Kasumi-1 (cell line): ENCODE results near the gene VEZF1.
"Not testable (repeated sequence)": the region's sequence is repeated elsewhere in the genome, so short reads cannot be mapped to it uniquely, and the experiment has no call there.

Experiments
- DNase-seq, 2 experiments: peaks; one replicate each; lab custom pipeline; 2025; lab: John Stamatoyannopoulos, UW

The VEZF1 gene

DNA sequence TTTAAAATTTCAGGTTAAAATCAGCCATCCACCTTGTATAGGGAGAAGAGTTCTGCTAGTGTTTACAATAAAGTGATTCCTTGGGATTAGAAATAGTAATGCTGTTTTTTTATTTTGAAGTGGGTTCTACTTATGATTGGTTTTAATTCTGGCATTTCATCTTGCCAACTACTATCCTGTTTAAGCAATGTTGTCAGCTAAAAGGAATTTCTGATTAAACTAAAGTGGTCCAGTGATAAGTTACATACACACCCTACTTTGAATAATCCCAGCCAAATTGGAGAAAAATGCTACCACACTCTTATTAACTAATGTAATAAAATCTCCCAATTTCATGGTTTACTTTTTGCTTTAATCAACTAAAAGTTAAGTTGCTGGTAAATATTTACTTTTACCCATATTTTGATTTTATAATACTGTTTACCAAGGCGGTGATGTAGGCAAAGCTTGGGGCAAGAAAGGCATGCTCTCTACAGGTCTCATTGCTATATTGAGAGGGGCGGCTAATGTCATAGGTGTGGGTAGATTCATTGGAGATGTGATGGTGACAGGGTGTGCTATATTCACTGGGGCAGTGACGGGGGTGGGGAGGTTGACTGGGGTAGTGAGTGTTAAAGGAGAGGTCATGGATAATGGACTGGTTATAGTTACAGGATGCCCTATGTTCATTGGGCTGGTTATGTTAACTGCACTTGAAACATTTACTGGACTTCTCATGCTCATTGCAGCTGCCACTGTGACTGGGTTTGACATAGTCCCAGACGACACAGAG is 13.8 kb downstream of the VEZF1 start:
- not testable (repeated sequence) for DNase-seq

DNA sequence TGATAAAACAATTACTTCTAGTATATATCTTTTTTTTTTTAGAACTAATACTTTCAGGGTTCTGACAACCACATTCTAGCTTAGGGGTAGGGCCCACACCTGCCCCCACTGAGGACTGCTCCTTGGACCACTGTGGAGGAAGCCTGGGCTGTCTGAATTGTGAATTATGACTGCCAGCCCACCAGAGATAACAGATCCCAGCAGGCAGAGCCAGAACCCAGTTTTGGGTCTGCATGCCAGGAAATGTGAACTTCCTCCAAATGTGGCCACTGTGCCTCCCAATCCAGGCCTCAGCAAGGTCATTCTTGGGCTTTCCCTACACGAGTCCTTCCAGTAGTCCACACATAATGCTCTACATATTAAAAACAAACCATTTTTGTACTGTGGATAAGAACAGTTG is 15.9 kb downstream of the VEZF1 start:
- DNase-seq, result no peak

DNA sequence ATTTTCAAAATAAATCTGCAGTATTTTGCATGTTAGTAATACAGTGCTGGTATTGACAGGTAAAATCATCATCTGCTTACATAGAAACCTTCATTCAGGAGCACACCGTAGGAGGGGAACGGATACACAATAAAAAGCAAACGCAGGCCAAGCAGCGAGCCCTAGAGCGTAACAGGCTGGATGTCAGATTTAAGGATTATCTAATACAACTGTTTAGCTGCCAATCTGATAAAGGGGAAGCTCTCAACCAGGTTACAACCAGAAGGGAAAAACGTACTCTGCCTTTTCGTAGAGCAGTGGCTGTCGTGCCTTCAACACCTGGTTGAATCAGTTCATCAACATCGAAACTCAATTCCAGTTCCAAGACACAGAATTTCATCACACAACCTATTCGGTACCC is 16.5 kb downstream of the VEZF1 start:
- no peak for DNase-seq

DNA sequence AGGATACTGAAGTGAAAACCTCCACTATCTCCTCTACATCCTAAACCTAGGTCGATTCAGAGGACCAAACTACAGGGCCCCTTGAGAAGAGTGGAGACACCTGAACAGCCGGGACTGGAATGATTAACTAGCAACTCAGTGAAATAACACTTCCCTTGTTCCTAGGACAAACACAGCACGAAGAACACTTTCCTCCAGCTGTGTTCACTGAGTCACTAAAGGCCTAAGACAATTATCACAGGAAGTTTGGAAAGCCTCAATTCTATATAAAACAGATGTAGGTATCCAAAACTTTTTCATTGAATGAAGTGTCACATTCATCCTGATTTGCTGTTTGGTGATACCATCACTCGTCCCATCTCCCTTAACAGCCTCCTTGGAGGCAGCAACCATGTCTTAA is 17.3 kb downstream of the VEZF1 start:
- DNase-seq, result no peak

DNA sequence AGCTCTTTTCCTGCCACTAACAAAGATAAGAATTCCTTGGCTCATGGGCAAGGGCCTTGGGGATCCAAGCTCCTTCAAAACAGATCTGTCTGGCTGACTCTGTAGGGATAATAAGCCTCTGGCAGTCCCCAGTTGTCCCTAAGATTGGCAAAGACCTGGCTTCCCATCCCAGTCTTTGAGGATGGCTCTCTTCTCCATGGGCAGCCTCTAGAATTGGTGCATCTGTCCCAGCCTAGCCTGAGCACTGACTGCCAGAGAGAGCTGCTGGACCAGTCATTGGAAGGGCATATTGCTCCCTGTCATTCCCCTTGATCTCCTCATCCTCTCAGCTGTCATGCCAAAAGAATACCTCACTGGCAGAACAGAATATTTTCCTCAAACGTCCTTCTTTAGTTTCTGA is 19.6 kb downstream of the VEZF1 start:
- DNase-seq, result no peak

DNA sequence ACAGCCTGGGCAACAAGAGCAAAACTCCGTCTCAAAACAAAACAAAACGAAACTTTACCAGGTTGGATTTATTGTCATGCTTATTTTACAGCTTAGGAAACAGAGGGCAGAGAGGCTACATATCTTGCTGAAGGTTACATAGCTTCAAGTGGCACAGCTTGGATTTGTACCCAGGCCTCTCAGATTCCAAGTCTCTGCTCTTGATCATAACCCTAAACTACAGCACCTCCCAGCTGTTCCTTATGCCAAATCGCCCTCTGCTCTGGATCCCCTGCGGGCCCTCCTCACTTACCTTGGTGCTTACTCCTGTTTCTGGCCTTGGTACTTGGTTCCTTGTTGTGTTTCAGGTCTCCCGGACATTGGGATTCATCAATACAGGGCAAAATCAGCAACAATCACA is 21.2 kb downstream of the VEZF1 start:
- DNase-seq, result no peak

DNA sequence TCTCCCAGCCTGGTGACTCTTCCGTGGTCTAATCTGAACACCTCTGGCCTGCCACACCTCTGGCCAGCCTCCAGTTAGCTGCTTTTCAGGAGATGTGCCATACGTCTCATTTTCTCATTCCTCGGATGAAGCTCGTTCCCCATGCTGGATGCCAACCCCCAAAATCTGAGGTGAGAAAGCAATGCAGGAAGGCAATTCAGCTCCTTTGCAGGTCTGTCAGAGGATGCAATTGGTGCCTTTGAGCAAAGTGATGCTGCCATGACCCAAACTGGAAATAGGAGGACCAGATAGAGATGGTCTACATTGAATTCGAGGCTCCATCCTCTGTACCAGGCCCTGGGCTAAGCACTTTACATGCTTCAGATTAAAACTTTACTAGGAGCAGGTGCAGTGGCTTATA is 21.8 kb downstream of the VEZF1 start:
- no peak for DNase-seq

DNA sequence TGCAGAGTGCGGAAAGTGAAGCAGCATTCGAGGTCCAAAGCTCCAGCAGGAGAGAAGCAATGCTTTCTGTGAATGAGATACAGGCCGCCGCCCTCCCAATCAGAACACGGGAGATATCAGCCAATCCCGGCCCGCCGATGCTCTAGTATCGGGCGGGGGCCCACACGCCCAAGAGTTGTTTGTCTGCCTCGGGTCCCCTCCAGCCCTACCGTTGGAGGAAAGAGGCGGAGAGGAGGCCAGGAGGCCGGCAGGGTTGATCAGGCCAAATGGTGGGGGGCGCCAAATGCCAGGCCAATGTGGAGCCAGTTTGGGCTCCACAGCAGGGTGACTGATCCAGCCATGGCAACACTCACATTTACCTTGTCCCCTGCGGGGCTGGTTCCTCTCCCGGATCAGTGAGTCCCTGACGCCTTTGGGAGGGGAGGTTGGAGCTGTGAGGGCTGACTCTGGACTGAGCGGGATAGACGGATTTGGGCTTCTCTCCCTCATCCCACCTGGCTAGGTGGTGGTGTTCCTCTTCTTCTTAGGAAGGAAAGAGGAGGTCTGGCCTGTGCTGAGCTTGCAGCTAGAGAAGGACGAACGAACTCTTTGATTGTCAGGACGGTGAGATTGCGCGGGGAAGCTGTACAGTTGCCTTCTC is 22.4 kb downstream of the VEZF1 start:
- DNase-seq, result no peak

DNA sequence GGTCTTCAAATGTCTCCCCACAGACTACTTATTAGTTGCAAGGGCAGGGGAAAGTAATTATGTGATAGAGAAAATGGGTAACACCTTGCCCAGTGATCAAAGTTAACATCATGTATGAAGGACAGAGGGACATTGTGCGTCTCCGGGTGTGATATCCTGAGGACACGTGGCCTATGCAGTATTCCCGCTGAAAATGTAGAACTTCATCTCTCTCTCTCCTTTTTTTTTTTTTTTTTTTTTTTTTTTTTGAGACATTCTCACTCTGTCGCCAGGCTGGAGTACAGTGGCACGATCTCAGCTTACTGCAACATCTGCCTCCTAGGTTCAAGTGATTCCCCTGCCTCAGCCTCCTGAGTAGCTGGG is 24.9 kb downstream of the VEZF1 start:
- DNase-seq, result no peak

DNA sequence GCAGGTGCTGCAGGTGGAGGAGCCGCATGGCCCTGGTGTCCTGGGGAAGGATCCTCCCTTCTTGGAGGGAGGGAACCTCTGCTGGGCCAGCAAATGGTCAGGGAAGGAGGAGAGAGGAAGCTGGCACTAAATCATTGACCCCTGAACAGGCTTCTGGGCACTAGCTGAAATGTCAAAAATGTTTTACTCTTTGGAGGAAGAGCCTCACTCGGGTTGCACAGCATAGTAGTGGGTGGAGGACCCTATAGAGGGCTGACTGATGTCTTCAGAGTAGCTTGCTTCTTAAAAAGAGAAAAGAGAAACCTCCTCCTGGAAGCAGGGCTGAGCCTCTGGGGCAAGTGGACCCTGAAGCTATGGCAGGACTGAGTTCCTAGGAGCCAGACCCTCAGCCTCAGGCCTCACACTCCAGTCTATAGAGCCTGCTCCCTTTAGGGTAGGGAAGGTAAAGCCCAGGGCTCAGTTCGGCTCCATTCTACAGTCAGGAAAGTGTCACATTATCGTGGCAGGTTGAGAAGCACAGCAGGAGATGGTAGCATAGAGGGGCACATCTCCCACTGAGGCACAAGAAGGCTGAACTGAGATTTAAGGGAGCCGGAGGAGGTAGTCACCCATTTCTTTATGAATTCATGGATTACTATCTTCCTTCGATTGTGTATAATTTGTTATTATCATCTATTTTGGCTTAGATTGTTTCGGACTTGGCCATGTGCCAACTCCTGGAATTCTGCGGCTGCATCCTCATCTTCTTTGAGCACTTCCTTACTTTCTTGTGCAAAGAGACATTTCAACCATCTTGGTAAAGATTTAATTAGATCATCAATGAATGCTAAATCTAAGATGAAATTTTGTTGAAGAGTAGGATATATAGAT is 25.5 kb downstream of the VEZF1 start:
- DNase-seq, result no peak

DNA sequence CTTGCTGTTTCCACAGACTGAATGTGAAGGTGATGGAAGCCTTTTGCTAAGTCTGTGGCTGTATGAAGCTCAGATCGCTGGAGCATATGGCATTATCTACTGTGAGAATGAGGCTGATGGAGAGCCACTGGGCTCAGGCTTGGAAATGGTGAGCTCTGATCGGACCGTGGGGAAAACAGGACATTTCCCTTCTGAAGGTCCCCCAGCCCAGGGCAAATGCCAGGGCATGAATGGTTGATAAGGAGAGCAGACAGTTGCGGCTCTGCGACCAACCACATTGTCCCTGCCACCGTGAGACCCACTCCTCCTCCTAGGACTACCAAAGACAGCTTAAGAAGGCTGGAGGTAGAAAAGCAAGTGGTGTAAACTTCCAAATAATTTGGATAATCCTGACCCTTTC is 28.1 kb downstream of the VEZF1 start:
- DNase-seq, result no peak

DNA sequence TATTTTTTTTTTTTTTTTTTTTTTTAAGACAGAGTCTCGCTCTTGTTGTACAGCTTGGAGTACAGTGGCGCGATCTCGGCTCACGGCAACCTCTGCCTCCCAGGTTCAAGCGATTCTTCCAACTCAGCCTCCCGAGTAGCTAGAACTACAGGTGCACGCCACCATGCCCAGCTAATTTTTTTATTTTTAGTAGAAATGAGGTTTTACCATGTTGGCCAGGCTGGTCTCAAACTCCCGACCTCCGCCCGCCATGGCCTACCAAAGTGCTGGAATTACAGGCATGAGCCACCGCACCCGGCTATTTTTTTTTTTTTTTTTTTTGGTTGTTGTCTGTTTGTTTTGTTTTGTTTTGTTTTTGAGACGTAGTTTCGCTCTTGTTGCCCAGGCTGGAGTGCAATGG is 29.7 kb downstream of the VEZF1 start:
- not testable (repeated sequence) for DNase-seq

DNA sequence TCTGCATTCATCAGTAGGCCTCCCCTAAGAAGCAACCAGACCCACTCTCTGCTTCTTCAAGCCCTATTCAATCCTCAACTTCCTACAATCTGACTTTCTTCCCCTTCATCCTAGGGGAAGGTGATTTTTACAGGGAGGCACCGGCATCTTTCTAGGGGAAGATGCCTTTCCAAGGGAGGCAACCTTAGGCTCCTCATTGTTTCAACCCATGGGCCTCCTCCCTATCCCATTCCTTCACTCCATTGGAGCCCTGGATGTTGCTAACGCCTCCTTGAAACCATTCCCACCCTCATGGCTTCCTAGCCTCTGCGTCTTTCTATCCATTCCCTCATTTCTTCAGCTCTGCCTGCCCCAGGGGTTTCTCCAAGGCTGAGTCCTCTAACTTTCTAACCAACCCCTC is 30.2 kb downstream of the VEZF1 start:
- DNase-seq, result no peak

DNA sequence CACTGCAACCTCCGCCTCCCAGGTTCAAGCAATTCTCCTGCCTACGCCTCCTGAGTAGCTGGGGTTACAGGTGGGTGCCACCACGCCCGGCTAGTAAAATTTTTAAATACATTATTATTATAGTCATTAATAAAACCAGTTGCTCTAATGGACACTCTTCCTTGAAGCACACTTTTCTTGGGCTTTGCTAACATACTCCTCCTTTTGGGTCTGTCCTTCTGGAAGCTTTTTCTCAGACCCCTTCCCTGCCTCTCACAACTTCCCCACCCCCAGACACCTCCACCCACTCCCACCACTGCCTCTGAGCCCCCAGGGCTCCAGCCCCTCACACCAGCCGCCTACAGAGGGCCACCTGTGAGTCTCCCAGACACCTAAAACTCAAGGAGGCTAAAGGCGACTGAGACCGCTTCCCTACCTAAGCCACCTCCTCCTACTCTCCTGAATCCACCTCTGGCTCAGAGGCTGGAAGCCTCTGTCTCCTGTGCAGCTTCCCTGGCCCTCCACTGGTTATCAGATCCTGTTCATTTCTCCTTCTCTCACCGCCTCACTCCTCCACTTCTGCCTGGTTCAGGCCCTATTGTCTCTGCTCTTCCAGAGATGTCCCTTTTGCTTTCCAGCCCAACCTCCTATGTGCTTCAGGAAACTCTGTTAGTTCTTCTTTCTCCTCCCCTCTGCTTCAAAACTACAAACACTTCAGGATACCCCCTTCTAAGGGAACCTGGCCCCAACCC is 30.8 kb downstream of the VEZF1 start:
- no peak for DNase-seq

DNA sequence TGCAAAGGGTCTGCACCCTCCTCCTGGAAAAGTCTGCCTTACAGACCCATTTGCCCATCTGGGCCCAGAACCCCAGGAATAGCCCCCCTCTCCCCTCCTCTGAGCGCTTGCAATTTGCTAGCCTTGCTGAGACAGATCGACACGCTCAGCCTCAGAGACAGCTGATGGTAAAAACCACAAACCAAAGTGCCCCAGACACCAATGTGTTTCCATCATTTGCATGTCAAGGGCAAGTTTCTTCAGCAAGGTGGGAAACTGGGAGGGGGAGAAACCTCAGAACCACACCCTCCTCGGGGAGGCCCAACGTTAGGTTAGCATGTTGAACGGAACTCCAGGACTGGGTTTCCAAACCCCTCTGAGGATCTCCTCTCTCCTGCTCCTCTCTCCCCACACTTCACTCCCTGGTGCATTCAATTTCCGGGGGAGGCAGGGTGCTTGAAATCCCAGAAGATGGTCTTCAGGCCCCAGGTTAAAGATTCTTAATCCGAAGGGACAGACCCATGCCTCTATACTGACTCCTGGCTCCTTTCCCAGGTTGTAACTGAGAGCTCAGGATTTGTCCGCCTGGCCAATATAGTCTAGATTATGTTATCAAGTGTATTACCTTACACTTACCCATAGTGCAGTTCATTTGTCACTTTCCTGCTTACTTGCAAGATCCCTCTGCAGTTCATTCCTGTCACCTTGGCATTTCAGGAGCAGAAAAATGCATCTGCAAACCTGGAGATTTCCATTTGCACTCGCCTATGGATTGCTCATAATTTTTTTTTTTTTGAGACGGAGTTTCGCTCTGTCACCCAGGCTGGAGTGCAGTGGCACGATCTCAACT is 31.5 kb downstream of the VEZF1 start:
- DNase-seq, result no peak

DNA sequence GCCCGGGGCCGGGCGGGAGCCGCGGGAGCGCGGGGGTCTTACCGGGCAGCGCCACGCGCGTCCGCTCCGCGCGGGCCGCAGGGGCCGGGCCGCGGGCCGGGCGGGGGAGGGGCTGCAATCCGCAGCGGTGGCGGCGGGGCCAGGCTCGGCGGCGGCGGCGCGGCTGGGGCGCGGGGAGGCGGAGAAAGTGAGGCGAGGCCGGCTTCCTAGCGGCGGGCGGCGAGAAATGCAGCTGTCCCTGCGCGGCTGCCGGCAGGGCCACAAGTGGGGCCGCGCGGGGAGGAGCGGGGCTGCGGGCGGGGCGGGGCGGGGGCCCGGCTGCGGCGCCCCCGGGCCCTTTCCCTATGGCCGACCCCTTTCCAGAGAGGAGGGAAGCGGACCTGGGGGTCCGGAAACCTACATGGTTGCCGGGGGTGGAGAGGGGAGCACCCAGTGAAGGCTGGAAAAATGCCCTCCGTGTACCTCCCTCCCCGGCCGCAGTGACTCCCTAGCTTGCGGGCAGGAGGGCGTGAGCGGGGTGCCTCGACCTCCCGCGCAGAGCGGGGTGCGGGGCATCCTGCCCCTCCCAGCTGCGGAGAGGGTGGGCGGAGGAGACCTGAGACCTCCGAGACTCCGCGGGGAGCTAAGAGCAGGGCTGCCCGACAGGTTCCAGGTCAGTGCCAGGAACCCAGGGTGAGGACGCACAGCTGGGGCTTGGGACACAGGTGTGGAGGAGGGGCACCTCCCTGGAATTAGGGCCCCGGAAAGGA is 32.7 kb downstream of the VEZF1 start, which contains the start of gene CUEDC1:
CUEDC1 (minus strand) TSS at position 230 of the 749 bp plus-strand sequence. CDS start 69,848 bp downstream, outside the sequence.
- peak in 1 of 2 experiments; percentile 33 for DNase-seq

DNA sequence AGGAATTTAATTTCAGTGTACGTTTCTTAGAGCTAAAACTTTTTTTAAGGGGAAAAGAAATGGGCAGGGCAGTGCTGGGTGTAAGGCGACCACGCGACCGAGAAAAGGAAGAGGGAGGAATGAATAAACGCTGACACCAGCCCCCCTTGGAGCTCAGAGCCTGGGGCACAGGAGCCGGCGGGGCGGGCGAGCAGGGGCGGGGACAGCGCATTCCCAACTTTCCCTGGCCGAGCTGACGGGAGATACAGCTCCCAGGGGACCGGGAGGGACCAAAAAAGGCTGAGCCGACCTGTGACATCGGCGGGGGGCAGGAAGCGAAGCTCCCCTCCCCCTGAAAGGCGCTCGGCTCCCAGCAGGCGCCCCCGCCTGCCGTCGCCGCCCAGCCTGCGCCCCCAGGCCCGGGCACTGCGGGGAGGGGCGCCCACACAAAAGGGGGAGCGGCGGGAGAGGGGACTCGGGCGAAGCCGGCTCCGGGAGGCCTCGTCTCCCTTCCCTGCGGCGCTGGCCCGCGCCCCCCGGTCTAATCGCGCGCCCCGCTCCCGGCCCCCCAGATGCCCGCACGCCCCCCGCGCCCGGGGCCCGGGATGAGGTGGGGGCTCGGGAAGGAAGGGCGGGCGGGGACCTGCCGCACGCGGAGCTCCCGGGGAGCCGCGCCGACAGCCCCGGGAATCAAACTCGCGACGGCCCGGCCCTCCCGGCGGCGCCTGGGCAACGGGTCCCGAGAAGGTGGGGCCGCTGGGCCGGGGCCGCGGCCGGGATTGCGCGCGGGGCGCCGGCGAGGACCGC is 33.5 kb downstream of the VEZF1 start:
- DNase-seq, result no peak

DNA sequence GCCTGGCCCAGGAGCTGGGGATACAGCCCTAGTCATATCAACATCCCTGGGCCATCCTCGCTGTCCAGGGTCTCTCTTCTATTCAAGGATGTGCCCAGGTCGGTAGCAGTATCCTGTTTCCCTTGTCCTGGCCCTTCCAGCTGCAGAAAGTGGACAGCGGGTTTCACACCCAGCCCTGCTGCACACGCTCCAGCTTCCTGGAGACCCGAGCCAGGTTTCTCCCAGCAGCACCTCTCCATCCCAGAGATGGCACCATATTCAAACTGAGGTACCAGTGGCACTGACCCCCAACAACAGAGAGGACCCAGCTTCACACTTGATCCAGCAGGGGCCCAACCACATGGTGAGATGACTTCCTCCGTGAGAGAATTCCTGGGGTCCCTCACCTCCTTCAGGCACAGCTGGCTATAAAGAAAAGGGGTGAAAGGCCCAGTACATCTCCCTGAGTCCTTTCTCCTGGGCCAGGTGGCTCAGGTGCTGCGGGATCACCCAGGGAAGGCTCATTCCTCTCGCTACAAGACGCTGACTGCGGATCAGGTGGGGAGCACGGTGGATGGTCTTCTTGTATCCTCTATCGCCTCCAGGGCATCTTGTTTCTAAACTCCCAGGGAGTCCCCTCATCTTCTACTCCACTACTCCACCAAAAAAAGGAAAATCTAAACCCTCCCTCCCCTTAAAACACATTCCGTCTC is 34.2 kb downstream of the VEZF1 start:
- no peak for DNase-seq

DNA sequence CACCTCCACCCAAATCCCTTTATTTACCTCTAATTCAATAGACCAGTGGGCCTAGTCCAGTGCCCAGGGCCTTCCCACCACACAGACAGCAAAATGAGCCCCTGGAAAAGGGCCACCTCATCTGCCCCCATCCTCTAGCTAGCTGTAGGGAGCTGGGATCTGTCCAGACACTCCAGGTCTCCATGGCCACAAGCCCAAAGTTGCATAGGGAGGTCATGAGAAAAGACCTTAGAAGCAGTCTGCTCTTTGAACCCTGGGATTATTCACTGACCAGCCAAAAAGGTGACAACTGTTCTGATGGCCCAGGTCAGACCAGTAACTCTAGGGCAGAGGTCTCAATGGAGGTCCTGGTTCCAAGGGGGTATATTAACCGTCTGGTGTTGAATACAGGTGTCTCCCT is 34.8 kb downstream of the VEZF1 start:
- no peak for DNase-seq
